ENCODE data around the gene GPANK1.

GPANK1 gene

DNA sequence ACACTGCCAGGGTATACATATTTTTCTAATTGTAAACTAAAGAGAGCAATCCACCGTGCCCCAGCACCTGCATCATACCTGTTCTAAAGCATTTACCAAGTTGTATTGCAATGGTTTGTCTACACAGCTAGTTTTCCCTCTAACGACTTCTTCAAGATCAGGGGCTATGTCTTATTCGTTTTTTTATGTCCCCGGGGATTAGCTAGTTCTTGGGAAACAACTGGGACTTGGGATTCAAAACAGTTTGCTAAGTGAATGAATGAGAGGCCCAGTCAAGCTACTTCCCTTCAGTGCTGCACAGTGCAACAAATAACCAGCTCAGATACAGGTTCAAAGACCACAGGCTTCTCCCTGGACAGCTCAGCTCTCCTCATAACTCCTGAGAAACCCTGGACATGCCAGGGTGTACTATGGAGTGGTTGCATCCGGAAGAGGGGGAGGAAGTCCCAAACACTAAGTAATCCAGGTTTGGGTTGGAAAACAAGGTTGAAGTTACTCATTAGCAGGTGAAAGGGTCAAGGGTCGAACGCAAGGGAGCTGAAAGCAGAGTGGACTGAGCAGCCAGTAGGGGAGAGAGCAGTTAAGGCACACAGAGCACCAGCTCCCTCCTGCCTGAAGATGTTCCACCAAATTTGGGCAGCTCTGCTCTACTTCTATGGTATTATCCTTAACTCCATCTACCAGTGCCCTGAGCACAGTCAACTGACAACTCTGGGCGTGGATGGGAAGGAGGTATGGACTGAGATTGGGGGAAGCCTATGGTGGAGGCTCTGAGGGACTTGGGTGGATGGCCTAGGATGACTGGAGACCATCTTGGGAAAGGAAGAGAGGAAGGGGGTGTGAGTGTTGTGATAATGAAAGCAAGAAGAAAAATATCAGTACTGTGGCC is 9.2 kb downstream of the GPANK1 start, which contains the start of gene APOM:
Gene APOM (plus strand): TSS at position 546 of the 889 bp plus-strand sequence. CDS start 73 bp downstream, at position 619.
- peaks cover 50 to 55% of the 10 kb centered on the region in 2 donors for H3K4me1 ChIP-seq (ENCODE audit: control insufficient read depth in 1 of 2, insufficient read depth in 2 of 2, low read length in 2 of 2)
- H3K9ac ChIP-seq (ENCODE audit: low read depth in 1 of 2, low read length in 2 of 2), result peak within 1 kb of the TSS in 1 of 2 donors; percentile 4
- peaks cover 8 to 23% of the 10 kb centered on the region in 2 donors for H3K36me3 ChIP-seq (ENCODE audit: control insufficient read depth in 1 of 2, insufficient read depth in 2 of 2, low read length in 2 of 2)
- no peaks in the 10 kb centered on the region for H3K9me3 ChIP-seq (ENCODE audit: control insufficient read depth in 1 of 2, low read length in 2 of 2)
- H3K4me3 ChIP-seq (ENCODE audit: low read depth in 1 of 2, low read length in 2 of 2), result peak within 1 kb of the TSS; percentile 13 to 36
- no peak within 1 kb of the TSS for H3K27ac ChIP-seq (ENCODE audit: low read depth, low read length)
- no peaks in the 10 kb centered on the region for H3K27me3 ChIP-seq (ENCODE audit: control insufficient read depth in 1 of 2, insufficient read depth in 2 of 2, low read length in 2 of 2)

DNA sequence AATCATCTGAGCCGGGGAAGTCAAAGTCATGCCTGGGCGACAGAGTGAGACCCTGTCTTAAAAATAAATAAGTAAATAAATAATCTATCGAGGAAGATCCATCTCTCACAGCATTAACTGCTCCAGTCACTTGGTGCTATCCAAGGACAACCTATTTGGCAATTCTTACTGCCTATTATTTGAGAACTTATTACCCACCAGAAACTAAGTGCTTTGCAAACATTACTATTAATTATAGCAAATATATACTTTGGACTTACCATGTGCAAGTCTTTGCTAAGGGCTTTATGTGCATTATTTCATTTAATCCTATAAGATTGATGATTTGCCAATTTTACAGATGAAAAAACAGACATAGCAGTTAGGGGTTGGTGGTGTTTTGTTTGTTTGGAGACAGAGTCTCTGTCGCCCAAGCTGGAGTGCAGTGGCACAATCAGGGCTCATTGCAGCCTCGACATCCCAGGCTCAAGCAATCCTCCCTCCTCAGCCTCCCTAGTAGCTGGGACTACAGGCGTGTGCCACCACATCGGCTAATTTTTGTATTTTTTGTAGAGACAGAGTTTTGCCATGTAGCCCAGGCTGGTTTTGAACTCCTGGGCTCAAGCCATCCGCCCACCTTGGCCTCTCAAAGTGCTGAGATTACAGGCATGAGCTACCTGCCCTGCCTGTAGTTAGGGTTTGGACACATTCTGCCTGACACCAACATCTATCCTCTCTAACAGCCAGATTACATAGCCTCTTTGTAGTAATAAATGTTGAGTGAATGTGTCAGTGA is 10.0 kb downstream of the GPANK1 start:
- Histone ChIP-seq H3K4me3 (ENCODE audit: low read depth in 1 of 2, low read length in 2 of 2) (peak overlapping the region in 1 of 2 donors; percentile 36), H3K9me3 (ENCODE audit: control insufficient read depth in 1 of 2, low read length in 2 of 2) (no peaks in the 10 kb centered on the region), H3K36me3 (ENCODE audit: control insufficient read depth in 1 of 2, insufficient read depth in 2 of 2, low read length in 2 of 2) (peaks cover 8 to 25% of the 10 kb centered on the region in 2 donors), H3K27ac (ENCODE audit: low read depth, low read length) (no peak overlapping the region), H3K27me3 (ENCODE audit: control insufficient read depth in 1 of 2, insufficient read depth in 2 of 2, low read length in 2 of 2) (no peaks in the 10 kb centered on the region), H3K9ac (ENCODE audit: low read depth in 1 of 2, low read length in 2 of 2) (no peak overlapping the region), H3K4me1 (ENCODE audit: control insufficient read depth in 1 of 2, insufficient read depth in 2 of 2, low read length in 2 of 2) (peaks cover 51% of the 10 kb centered on the region in 2 donors)

DNA sequence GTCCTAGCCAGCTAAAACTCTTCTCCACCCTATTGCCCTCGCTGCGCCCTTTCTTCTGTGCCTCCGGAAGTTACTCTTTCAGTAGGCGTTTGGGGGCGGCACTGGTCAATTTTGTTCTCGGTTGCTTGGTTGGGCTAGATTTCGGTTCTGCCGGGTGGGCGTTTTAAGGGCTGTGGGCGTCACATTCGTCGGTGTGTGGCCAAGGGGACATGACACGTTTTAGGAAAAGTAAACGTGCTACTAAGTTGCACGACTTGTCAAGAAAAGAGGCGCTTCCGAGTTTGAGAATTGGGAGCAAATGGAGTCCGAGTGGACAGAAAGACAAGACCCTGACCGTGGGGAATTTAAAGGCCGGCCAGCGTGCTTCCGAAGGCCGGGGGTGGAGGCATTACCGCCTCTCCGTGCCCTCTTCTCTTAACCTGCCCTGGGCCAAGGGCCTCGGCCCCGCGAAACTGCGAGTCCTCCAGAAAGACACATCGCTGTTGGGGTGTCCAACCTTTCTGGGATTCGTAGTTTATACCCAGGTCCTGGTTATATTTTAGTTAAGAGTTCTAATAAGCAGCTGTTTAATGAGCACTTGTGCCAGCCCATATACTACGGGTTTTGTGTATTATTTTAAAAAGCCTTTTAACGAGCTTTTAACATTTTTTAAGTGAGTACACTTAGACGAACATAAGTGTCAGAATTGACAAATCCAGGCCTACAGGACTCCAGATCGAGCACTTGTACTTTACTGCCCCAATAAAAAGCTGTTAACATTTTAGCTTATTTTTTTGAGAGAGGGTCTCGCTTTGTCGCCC is 11.7 kb downstream of the GPANK1 start:
- Histone ChIP-seq H3K27me3 (ENCODE audit: control insufficient read depth in 1 of 2, insufficient read depth in 2 of 2, low read length in 2 of 2) (no peaks in the 10 kb centered on the region), H3K27ac (ENCODE audit: low read depth, low read length) (peak overlapping the region; percentile 100), H3K4me3 (ENCODE audit: low read depth in 1 of 2, low read length in 2 of 2) (peak overlapping the region; percentile 77 to 96), H3K4me1 (ENCODE audit: control insufficient read depth in 1 of 2, insufficient read depth in 2 of 2, low read length in 2 of 2) (peaks cover 35 to 36% of the 10 kb centered on the region in 2 donors), H3K9ac (ENCODE audit: low read depth in 1 of 2, low read length in 2 of 2) (peak overlapping the region; percentile 89 to 92), H3K36me3 (ENCODE audit: control insufficient read depth in 1 of 2, insufficient read depth in 2 of 2, low read length in 2 of 2) (peaks cover 22 to 39% of the 10 kb centered on the region in 2 donors), H3K9me3 (ENCODE audit: control insufficient read depth in 1 of 2, low read length in 2 of 2) (no peaks in the 10 kb centered on the region)

DNA sequence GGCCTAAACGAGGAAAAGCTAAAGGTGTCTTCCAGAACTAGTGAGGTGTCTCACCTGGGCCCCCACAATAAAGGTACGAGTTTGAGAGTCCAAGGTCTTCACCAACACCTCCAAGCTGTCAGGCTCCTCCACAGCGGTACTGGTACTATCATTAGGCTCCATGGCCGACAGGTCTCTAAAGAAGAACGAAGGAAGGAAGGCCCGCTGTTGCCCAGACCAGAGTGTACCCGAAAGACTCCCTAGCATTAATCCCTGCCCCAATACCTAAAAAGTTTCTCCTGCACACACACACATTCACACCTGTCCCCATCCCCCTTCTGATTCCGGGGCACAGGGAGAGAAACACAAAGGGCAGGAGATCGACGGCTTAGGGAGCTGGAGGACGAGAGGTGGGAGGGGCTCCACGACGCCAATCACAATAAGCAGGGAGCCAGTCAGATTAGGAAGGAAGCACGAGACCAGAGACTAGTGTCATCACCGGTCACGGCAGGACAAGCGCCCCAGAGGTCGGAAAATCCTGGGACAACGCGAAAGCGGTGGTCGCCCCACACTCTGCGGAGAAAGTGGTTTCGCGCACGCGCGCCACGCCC is 13.1 kb downstream of the GPANK1 start:
- Histone ChIP-seq H3K27me3 (ENCODE audit: control insufficient read depth in 1 of 2, insufficient read depth in 2 of 2, low read length in 2 of 2) (no peaks in the 10 kb centered on the region), H3K4me3 (ENCODE audit: low read depth in 1 of 2, low read length in 2 of 2) (peak overlapping the region; percentile 77 to 96), H3K9me3 (ENCODE audit: control insufficient read depth in 1 of 2, low read length in 2 of 2) (no peaks in the 10 kb centered on the region), H3K4me1 (ENCODE audit: control insufficient read depth in 1 of 2, insufficient read depth in 2 of 2, low read length in 2 of 2) (peaks cover 25 to 31% of the 10 kb centered on the region in 2 donors), H3K36me3 (ENCODE audit: control insufficient read depth in 1 of 2, insufficient read depth in 2 of 2, low read length in 2 of 2) (peaks cover 21 to 43% of the 10 kb centered on the region in 2 donors), H3K27ac (ENCODE audit: low read depth, low read length) (peak overlapping the region; percentile 100), H3K9ac (ENCODE audit: low read depth in 1 of 2, low read length in 2 of 2) (peak overlapping the region; percentile 89 to 92)

GRCh38 chr6:31645325-31645724 is 19.5 kb downstream of the GPANK1 start:
- Histone ChIP-seq H3K4me3 (ENCODE audit: low read depth in 1 of 2, low read length in 2 of 2) (no peak overlapping the region), H3K27me3 (ENCODE audit: control insufficient read depth in 1 of 2, insufficient read depth in 2 of 2, low read length in 2 of 2) (no peaks in the 10 kb centered on the region), H3K36me3 (ENCODE audit: control insufficient read depth in 1 of 2, insufficient read depth in 2 of 2, low read length in 2 of 2) (peaks cover 69 to 90% of the 10 kb centered on the region in 2 donors), H3K9me3 (ENCODE audit: control insufficient read depth in 1 of 2, low read length in 2 of 2) (no peaks in the 10 kb centered on the region), H3K9ac (ENCODE audit: low read depth in 1 of 2, low read length in 2 of 2) (no peak overlapping the region), H3K27ac (ENCODE audit: low read depth, low read length) (no peak overlapping the region), H3K4me1 (ENCODE audit: control insufficient read depth in 1 of 2, insufficient read depth in 2 of 2, low read length in 2 of 2) (no peaks in the 10 kb centered on the region)

DNA sequence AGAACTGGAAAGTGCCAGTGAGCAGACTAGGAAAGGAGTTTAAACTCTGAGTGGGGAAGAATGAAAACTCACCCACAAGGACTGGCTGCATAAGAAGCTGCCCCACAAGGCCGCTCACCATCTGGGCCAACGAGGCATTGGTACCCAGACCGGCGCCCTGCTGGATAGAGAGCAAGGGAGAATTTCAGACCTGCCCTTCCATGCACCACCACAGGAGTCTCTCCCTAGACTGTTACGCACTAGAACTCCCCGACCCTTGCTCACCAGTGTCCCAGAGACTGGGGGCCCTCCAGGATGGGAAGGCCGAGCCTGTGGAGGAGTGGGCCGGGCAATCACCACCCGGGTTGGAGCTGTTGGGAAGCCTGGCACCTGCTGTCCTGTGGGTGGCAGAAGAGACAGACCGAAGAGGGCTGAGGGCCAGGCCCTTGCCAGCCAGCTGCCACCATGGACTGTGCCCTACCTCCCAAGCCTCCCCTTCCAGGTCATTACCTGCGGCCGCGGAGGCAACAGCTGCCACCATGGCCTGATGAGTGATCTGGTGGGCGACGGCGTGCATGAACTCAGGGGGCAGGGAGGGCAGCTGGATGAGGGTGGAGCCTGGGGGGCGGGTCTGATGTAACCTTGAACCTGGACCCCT is 20.9 kb downstream of the GPANK1 start:
- Histone ChIP-seq H3K9me3 (ENCODE audit: control insufficient read depth in 1 of 2, low read length in 2 of 2) (no peaks in the 10 kb centered on the region), H3K9ac (ENCODE audit: low read depth in 1 of 2, low read length in 2 of 2) (no peak overlapping the region), H3K27me3 (ENCODE audit: control insufficient read depth in 1 of 2, insufficient read depth in 2 of 2, low read length in 2 of 2) (no peaks in the 10 kb centered on the region), H3K27ac (ENCODE audit: low read depth, low read length) (no peak overlapping the region), H3K4me3 (ENCODE audit: low read depth in 1 of 2, low read length in 2 of 2) (no peak overlapping the region), H3K4me1 (ENCODE audit: control insufficient read depth in 1 of 2, insufficient read depth in 2 of 2, low read length in 2 of 2) (no peaks in the 10 kb centered on the region), H3K36me3 (ENCODE audit: control insufficient read depth in 1 of 2, insufficient read depth in 2 of 2, low read length in 2 of 2) (peaks cover 76 to 94% of the 10 kb centered on the region in 2 donors)

DNA sequence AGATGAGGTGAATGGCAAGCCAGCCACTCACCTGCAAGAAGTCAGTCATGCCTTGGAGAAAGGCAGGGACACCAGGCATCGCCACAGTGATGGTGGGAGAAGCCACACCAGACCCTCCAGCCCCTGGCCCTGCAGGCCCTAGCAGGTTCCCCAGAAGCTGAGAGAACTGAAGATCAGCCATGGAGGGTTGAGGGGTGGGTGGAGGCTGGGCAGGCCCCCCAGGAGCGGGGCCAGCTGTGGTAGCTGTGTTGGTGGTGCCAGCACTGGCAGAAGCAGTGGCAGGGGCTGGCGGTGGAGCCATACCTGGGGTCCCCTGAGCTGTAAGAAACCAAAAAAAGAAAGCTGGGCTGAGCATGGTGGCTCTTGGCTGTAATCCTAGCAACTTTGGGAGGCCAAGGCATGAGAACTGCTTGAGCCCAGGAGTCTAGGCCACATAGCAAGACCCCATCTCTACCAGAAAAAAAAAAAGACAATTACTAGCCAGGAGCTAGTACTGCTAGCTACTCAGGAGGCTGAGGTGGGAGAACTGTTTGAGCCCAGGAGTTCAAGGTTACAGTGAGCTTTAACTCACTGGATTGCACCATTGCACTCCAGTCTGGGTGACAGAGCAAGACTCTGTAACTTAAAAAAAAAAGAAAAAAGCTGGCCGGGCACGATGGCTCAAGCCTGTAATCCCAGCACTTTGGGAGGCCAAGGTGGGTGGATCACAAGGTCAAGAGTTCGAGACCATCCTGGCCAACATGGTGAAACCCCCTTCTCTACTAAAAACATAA is 21.8 kb downstream of the GPANK1 start:
- H3K9me3 ChIP-seq (ENCODE audit: control insufficient read depth in 1 of 2, low read length in 2 of 2), result no peaks in the 10 kb centered on the region
- H3K27me3 ChIP-seq (ENCODE audit: control insufficient read depth in 1 of 2, insufficient read depth in 2 of 2, low read length in 2 of 2), result no peaks in the 10 kb centered on the region
- no peak overlapping the region for H3K27ac ChIP-seq (ENCODE audit: low read depth, low read length)
- peaks cover 70 to 94% of the 10 kb centered on the region in 2 donors for H3K36me3 ChIP-seq (ENCODE audit: control insufficient read depth in 1 of 2, insufficient read depth in 2 of 2, low read length in 2 of 2)
- no peak overlapping the region for H3K4me3 ChIP-seq (ENCODE audit: low read depth in 1 of 2, low read length in 2 of 2)
- no peak overlapping the region for H3K9ac ChIP-seq (ENCODE audit: low read depth in 1 of 2, low read length in 2 of 2)
- H3K4me1 ChIP-seq (ENCODE audit: control insufficient read depth in 1 of 2, insufficient read depth in 2 of 2, low read length in 2 of 2), result no peaks in the 10 kb centered on the region

DNA sequence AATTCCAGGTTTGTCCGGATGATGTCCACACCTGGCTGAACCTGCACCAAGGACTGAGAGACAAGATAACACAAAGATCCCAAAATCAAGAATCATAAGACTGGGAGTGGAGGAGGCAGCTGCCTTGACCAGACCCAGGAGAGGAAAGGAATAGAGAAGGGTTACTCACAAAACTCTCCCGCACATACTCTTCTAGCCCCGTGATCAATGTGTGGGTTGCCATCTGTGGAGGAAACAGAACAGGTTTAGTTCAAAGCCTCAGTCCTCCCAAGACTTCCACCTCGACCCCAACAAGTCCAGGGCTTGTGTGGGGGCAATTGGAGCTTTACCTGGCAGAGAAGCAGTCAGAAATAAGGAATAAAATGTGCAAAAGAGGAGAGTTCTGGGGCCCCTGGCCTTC is 23.4 kb downstream of the GPANK1 start:
- Histone ChIP-seq H3K36me3 (ENCODE audit: control insufficient read depth in 1 of 2, insufficient read depth in 2 of 2, low read length in 2 of 2) (peaks cover 70 to 94% of the 10 kb centered on the region in 2 donors), H3K4me3 (ENCODE audit: low read depth in 1 of 2, low read length in 2 of 2) (no peak overlapping the region), H3K27me3 (ENCODE audit: control insufficient read depth in 1 of 2, insufficient read depth in 2 of 2, low read length in 2 of 2) (no peaks in the 10 kb centered on the region), H3K4me1 (ENCODE audit: control insufficient read depth in 1 of 2, insufficient read depth in 2 of 2, low read length in 2 of 2) (no peaks in the 10 kb centered on the region), H3K9ac (ENCODE audit: low read depth in 1 of 2, low read length in 2 of 2) (no peak overlapping the region), H3K9me3 (ENCODE audit: control insufficient read depth in 1 of 2, low read length in 2 of 2) (no peaks in the 10 kb centered on the region), H3K27ac (ENCODE audit: low read depth, low read length) (no peak overlapping the region)
